Fibroblast of the aortic adventitia (primary cell): ENCODE measurements around the gene MAGI2. TPM values are rescaled to one million over a fixed set of nuclear protein-coding genes. Genes with fewer than 3 reads are reported as not detected.

Experiments used
- DNase-seq: peaks from one replicate; pipeline ENCODE4 v3.0.0-alpha.2; 2010; ENCODE audit warnings: low read depth
- H3K4me3 ChIP-seq: 2 replicates; pipeline ENCODE4 v1.5.1; 2011; ENCODE audit warnings: low read depth, mild to moderate bottlenecking, control low read depth, low read length, moderate library complexity
- total RNA-seq: library from RNA; depleted of rRNA; stranded (reverse); fragments of >200 nt; gene quantifications from 2 replicates; pipeline ENCODE4 v1.2.3, GENCODE V29; 2012; ENCODE audit warnings: low replicate concordance
- TF ChIP-seq, protein P1 (sequence below): IDR thresholded peaks from 2 replicates; pipeline ENCODE4 v1.5.1; 2011; ENCODE audit warnings: mild to moderate bottlenecking, low read length, control low read depth, inconsistent platforms; ENCODE audit not compliant: insufficient read depth

MAGI2 gene
- total RNA-seq, 1 donor, result 25.5 TPM

DNA sequence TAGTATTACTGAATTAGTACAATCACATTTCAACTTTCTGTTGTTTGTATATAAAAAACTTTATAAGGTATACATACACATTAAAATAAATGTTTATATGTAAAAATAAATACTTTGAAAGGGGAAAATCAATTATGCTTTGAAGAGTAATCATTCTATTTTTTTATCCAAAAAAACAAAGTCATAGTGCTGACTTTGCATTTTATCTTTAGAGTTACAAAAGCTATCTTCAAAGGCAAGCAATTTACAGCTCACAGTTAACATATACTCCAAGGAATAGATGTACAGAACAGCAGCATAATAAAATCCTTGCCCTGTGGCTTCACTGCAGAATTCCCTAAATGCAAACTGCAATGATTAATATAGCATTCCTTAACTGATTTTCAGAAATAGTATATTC is 53.2 kb downstream of the MAGI2 start:
- no peak for DNase-seq
- no peak overlapping the region for H3K4me3 ChIP-seq
- TF ChIP-seq, protein P1, sequence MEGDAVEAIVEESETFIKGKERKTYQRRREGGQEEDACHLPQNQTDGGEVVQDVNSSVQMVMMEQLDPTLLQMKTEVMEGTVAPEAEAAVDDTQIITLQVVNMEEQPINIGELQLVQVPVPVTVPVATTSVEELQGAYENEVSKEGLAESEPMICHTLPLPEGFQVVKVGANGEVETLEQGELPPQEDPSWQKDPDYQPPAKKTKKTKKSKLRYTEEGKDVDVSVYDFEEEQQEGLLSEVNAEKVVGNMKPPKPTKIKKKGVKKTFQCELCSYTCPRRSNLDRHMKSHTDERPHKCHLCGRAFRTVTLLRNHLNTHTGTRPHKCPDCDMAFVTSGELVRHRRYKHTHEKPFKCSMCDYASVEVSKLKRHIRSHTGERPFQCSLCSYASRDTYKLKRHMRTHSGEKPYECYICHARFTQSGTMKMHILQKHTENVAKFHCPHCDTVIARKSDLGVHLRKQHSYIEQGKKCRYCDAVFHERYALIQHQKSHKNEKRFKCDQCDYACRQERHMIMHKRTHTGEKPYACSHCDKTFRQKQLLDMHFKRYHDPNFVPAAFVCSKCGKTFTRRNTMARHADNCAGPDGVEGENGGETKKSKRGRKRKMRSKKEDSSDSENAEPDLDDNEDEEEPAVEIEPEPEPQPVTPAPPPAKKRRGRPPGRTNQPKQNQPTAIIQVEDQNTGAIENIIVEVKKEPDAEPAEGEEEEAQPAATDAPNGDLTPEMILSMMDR, result no peak

DNA sequence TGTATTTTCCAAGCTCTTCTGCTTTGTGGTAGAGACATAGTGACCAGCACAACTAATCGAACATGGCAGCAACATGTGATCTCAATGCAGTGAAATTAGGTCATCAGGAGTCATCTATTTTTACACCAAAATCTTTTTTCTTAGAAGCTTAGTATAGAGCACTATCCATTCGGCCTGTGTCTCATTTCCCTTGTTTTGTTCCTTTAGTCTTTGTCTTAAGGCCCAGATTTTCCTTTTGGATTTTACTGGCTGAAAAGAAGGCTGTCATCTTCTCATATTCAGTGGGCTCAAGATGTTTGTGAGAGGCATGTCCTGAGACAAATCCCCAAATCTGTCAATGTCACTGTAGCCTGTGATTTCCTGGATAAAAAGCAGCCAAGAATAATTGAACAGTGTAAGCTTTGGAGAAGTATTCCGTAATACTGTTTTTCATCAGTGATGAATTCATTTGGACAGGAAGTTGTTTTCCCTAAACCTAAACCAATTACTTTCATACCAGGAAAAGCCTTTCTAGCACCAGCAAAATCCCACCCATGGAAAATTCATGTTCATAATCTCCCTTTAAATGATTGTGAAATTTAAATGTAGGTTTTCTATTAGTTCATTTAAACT is 55.2 kb downstream of the MAGI2 start:
- peak; percentile 42 for DNase-seq
- H3K4me3 ChIP-seq, result no peak overlapping the region
- TF ChIP-seq, protein P1, result no peak

DNA sequence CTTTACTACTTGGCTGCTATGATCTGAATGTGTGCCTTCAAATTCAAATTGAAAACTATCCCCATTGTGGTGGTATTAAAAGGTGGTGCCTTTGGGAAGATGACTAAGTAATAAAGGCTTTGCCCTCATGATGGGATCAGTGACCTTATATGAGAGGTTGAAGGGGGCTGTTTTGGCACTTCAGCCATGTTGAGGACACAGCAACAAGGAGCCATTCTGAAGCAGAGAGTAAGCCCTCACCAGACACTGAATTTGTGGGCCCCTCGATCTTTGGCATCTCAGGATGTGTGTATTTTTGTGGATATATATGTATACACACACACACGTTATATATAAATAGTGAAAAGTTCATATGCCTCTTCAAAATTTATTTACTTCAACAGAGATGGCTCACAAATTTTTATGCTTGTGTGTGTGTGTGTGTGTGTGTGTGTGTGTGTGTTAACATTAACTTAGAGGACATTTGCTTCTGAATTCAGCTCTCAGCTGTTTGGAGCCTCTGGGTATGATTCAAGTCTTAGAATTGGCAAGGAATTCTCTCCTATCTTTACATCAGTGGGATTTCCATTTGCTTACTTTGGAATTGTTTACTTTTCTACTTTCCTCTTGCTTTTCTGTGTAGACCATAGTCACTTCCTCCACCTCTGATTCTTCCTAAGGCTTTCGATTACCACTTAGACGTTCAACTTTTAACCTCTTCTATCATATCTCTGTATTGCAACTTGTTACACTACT is 66.6 kb downstream of the MAGI2 start:
- TF ChIP-seq, protein P1, result no peak
- H3K4me3 ChIP-seq, result no peak overlapping the region
- DNase-seq, result peak; percentile 82

DNA sequence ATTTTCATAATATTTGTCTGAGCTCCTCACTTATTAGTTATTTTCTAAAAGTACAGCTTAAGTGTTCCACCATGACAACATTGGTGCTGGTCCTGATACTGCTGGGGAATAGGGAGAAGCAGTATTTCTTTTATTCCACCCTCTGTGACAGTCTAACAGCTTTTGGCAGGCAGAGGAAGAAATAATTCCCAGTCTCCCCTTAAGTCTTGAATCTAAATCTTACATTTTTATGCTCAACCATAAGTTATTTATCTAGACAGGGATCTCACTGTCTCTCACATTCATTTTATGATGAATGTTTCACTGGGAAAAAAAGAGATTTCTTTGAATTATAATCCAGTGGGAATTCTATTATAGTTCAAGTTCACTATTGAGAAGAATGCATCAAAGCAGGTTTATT is 71.5 kb downstream of the MAGI2 start:
- TF ChIP-seq, protein P1, result no peak
- DNase-seq, result no peak

DNA sequence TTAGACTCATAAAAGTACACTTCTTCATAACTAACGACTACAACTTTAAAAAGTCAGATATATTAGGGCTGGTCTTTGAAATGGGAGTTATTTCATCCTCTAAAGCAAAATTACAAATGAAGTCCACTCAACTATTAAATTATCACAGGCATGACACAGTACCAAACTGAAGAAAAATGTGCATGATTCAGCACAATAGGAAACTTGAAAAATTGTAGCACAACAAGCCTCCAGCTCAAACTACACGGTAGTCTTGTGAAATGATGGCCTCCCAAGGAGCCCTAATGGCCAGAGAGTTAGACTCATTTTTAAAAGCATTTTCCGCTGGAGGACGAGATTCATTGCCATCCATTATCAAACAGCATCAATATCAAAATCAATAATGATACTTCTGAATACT is 76.4 kb downstream of the MAGI2 start:
- H3K4me3 ChIP-seq, result no peak overlapping the region
- peak; percentile 72 for DNase-seq
- TF ChIP-seq, protein P1, result no peak

More for the DNA sequence above, 71.5 kb downstream of the MAGI2 start:
- no peak overlapping the region for H3K4me3 ChIP-seq

GRCh38 chr7:79376299-79377025 is 77.0 kb downstream of the MAGI2 start:
- TF ChIP-seq, protein P1, result no peak
- no peak overlapping the region for H3K4me3 ChIP-seq
- peak; percentile 49 for DNase-seq
